HL-60/S4 (cell line): Measurements from ENCODE around the gene MOGAT3.
"Not testable (repeated sequence)": the region's sequence is repeated elsewhere in the genome, so short reads cannot be mapped to it uniquely, and the experiment has no call there.

Source experiments
- in situ Hi-C: fragments of 300-500 bp; cut with MboI; formaldehyde crosslinking; loops from 2 replicates; pipeline ENCODE4 v1.14.3; 2022; ENCODE audit warnings: low sequenced_read_pairs

Gene MOGAT3

DNA sequence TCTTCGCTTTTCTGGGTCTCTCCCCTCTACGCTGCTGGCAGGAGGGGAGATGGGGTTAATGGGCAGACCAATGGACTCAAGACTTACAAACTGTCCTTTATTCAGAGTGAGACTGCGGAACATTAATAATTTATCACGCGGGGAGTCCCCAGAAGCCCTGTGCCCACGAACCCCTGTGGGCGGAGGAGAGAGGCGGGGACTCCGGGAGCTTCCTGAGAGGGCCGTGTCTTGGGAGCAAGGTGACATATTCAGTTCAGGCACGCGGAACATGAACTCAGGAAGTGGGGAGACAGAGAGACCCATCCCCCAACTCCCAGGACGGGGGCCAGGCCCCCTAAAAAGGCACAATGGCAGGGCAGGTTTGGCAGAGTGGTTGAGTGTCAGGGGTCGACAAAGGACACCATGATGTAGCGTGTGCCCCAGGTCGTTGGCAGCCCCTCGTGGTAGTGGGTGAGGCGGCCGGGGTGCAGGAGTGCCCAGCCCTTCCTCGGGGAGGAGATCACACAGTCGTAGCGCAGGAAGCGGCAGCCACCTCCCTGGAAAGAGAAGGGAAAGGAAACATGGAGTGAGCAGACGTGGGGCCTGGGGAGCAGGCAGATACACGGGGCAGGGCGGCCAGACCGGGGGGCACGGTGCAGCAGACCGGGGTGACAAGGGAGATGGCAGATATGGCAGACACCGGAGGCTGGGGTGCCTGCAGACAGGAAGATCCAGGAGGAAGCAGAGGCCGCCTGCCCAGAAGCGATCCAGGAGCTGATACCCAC is 5.2 kb upstream of the MOGAT3 start:
- in situ Hi-C loops, result no loop called here

DNA sequence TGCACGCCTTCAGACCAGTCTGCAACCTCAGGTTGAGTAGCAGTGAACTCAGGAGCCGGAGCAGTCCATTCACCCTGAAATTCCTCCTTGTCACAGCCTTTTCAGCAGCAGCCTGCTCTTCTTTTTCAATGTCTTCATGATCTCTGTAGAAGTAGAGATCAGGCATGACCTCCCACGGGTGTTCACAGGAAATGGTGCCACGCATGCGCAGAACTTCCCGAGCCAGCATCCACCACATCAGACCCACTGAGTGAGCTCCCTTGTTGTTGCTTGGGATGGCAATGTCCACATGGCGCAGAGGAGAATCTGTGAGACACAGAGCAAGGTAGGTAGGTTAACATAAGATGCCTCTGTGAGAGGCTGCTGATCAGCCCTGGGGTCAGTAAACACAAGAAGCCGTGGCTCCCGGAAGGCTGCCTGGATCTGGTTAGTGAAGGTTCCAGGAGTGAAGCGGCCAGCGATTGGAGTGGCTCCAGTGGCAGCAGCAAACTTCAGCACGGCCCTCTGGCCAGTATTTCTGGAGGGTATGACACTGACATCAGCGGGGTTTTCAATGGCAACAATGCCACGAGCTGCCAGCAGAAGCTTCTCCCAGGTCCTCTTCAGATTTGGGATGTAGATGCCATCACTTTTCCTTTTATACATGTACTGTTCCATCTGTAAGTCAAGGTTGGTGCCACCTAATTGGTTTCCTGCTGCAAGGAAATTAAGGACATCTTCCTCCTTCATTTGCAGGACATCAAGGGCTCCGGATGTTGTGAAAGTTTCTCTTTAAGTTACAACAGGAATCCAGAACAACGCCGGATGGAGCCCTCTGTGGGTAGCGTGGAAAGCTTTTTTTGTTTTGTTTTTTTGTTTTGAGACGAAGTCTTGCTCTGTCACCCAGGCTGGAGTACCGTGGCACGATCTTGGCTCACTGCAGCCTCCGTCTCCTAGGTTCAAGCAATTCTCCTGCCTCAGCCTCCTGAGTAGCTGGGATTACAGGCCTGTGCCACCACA is 3.2 kb upstream of the MOGAT3 start:
- in situ Hi-C loops, result not testable (repeated sequence)

DNA sequence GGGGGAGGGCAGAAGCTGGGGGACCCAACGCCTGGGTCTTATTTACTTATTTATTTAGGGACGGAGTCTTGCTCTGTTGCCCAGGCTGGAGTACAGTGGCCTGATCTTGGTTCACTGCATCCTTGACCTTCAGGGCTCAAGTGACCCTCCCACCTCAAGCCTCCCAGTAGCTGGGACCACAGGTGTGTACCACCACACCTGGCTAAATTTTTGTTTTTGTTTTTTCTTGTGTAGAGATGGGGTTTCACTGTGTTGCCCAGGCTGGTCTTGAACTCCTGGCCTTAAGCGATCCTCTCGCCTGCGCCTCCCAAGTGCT is 1.7 kb upstream of the MOGAT3 start:
- in situ Hi-C loops, result no loop called here

DNA sequence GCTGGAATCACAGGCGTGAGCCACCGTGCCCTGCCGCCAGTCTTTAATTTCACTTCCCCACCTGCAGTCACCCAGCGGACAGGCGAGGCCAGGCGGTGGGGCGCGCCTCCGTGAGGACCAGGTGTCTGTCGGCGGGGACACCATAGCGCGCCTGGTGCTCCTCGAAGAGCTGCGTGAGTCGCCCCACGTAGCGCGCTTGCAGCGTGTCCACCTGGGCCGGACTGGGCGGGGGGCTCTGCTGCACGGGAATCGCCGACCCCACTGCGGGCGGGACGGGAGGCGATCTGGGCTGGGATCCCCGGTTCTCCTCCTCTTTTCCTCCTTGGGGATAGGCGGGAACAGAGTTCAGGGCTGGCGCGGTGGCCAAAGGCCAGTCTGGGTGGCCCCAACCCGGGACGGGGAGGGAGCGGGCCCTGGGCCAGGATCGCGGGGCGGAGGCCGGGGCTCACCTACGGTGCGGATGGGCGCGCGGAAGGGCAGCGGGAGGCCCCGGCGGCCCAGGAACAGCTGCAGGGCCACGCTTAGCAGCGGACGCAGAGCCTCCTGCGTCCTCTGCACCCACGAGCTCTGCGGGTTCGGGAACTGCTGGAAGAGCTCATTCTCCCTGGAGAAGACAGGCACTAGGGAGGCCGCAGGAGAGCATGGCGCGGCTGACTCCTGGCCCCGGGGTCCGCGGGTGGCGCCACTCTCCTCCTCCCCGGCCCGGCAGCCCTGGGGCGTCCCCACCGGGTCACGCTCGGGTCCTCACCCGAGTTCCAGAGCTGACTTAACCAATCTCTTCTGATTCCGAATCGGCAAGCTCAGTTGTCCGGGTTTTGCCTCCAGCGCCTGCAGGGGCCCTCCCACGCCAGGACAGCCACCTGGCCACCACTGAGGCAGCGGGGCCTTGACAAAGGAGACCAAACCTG is 1.1 kb upstream of the MOGAT3 start:
- in situ Hi-C loops, result no loop called here

DNA sequence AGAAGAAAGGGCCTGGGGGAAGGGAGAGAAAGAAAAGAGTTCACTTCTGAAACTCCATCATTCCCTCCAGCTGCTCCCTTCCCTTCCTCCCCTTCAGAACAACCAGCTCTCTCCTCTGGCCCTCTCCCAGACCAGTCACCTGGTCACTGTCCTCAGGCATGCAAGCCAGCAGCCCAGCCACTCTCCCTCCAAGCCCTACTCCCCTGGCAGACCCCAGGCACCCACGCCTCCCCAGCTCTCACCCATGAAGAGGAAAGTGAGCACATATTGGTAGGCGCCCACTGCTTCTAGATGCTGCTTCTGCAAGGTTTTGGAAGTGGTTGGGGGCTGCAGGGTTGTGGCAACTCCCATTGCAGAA is 353 bp downstream of the MOGAT3 start:
- in situ Hi-C loops, result no loop called here

DNA sequence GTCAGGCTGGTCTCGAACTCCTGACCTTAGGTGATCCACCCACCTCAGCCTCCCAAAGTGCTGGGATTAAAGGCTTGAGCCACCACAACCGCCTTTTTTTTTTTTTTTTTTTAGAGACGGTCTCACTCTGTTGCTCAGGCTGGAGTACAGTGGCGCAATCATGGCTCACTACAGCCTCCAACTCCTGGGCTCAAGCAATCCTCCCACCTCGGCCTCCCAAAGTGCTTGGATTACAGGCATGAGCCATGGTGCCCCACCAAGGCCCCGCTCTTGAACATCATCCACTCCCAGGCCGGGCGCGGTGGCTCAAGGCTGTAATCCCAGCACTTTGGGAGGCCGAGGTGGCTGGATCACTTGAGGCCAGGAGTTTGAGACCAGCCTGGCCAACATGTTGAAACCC is 1.3 kb downstream of the MOGAT3 start:
- in situ Hi-C loops, result not testable (repeated sequence)

DNA sequence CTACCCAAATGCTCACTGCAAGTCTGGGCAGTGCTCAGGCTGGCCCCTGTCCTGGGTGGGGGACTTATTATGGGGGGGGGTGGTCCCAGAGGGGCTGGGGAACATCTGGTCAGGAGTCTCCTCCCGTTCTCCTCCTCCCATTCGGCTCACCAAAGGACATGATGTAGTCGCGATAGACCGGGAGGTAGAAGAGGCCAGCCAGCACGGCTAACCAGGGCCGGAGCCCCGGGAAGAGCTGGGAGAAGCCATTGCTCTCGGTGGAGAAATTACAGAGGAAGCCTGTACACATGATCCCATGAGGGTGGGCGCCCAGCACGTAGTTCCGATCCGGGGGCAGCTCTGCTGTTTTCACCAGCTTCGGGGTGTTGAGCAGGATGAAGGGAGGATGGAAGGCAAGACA is 2.4 kb downstream of the MOGAT3 start:
- in situ Hi-C loops, result no loop called here

DNA sequence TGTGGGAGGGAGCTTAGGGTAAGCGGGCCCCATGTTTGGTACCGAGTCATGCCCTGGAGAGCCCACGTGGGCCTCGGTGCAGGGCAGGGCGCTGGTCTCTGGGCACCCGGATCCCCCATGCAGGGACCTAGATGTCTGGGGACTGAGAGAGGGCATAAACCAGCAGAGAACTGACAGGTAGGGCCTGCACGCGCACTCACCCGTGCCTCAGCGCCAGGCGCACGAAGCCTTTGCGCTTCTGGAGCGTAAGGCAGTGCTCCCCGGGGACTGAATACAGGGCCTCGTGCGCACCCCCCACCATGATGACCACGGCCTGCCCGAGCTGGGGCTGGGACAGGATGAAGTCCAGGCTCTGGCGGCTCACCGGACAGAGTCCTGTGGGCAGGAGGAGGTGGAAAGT is 2.8 kb downstream of the MOGAT3 start:
- in situ Hi-C loops, result no loop called here

DNA sequence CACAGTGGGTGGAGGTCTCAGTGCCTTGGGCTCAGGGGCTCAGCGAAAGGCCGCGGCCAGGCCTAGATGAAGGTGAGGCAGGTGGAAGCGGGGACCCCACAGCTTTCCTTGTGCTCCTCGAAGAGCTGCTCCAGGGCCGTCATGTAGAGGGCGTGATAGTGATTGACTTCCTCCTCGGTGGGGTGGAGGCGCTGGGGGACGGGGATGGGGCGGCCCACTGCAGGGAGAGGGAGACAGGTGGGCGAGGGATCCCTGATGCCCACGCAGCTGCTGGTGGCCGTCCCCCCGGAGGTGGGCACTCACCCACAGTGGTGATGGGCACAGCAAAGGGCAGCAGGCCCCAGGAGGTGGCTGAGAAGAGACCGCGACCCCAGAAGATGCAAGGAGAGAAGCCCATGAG is 5.0 kb downstream of the MOGAT3 start:
- in situ Hi-C loops, result no loop called here

DNA sequence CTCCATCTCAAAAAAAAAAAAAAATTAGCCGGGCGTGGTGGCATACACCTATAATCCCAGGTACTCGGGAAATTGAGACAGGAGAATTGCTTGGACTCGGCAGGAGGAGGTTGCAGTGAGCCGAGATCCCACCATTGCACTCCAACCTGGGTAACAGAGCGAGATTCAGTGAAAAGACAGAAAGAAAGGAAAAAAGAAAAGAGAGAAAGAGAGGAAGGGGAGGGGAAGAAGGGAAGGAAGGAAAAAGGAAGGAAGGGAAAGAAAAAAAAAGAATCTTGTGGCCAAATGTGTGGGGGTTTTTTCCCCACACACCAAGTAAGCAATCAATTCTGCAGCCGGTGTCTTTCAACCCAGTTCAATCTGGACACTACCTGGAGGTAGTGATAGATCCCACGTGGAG is 11.7 kb downstream of the MOGAT3 start:
- in situ Hi-C loops, result no loop called here

DNA sequence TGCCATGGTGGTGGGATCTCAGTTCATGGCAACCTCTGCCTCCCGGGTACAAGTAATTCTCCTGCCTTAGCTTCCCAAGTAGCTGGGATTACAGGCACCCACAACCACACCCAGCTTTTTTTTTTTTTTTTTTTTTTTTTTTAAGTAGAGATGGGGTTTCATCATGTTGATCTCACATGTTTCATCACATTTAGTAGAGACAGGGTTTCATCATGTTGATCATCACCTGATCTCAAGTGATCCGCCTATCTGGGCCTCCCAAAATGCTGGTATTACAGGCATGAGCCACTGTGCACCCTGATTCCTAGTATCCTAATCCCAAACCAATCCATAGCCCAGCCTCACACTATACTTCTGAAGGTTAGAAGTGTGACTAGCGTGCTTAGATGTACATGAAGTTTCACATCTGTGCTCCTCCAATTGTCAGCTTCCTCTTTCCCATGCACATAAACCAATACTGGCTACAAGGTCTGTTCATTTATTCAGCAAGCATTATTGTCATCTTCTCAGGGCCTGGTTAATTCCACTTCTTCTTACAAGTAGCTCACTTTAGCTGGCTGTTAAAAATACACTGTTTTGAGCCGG is 13.9 kb downstream of the MOGAT3 start:
- in situ Hi-C loops, result no loop called here

DNA sequence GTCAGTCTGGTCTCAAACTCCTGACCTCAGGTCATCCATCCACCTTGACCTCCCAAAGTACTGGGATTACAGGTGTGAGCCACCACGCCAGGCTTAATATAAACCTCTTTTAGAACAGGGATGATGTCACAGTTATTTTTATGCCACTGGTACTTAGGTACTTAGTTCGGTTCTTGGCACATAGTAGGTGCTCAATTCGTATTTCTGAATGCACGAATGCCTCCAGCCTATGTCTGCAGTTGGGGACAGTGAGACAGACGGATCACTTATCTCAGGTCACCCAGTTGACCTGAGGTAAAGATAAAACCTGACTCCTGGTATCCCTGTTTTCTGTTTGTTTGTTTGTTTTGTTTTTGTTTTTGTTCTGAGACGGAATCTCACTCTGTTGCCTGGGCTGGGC is 14.6 kb downstream of the MOGAT3 start:
- in situ Hi-C loops, result no loop called here

DNA sequence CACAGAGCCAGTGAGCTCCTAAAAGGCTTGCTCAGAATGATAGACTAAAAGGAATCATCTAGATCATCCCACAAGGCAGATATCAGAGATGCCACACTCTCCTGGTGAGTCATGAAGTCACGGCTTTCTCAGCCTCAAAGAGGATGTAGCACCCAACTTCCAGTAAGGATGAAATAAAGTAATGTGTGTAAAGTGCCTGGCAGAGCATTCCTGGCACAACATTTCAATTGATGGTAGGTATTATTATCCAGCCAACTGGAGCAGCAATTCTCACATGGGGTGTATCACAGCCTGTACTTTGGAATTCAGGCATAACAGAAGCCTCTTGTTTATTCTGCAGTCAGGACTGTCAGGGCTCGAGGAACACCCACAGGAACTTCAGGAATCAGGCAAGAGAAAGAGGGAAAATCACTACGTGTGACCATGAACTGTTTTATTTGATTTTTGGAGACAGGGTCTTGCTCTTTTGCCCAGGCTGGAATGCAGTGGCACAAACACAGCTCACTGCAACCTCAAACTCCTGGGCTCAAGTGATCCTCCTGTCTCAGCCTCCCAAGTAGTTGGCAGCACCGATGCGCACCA is 15.5 kb downstream of the MOGAT3 start:
- in situ Hi-C loops, result no loop called here

DNA sequence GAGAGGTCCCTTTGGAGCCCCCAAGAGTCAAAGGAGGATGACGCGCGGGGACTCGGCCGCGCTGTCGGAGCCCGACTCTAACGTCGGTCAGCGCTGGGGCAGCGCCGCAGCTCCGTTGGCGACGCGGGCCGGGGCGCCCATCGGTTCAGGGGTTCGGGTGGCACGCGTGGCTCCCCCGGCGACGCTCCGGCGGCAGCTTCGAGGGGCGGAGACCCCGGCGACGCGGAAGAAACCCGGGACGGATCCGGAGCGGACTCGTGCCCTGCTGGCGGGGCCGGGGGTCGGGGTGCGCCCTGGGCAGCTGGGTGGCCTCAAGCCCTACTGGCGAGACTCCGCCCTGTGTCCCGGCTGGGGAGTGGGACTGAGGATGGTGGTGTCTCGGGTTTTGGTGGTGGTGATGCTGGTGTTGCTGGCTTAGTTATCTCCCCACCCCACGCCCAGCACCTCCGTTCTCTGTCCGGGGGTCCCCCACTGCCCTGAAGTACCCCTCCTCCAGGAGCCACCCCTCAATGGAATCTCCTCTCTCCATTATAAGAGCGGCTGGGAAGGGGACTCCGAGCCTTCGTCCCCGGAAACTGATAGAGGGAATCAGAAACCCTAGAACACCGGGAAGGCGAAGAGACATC is 20.6 kb downstream of the MOGAT3 start, which contains the start of gene NAT16:
TSS of gene NAT16 (minus strand) at position 164 of the 626 bp plus-strand sequence. CDS start 5,486 bp downstream, outside the sequence.
- in situ Hi-C loops, result no loop called here

DNA sequence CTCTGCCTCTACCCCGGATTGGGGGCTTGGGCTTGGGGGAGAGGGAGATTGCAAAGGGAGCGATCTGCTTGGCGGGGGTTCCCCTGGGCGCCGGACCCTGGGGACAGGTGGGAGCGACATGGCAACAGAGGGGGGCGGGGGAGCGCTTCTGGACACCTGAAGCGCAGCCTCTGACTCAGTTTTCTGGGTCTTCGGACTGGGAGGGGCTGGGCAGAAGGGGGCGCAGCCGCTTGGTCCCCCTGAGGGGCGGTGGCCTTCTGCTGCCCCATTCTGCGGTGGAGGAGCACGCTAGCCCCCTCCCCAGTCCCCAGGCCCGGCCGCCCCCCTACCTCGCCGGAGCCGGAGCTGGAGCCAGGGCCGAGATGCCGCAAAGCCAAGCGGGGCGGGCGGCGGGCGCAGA is 21.1 kb downstream of the MOGAT3 start:
- in situ Hi-C loops, result no loop called here

DNA sequence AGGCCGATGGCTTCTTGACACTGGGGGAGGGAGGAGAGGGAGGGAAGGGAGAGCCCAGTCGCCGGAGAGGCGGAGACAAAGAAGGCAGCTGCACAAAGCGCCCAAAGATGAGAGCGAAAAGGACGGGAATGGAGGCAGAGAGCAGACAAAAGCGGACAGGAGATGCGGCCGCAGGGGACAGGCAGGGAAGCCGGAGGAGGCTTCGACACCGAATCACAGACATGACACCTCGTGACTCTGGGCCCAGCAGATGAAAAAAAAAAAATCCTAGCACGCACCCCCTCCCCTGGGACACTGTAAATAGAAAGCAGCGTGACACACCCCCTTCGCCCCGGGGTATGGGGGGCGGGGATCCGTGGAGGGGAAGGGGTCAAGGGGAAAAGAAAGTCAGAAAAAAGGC is 21.7 kb downstream of the MOGAT3 start:
- in situ Hi-C loops, result no loop called here

DNA sequence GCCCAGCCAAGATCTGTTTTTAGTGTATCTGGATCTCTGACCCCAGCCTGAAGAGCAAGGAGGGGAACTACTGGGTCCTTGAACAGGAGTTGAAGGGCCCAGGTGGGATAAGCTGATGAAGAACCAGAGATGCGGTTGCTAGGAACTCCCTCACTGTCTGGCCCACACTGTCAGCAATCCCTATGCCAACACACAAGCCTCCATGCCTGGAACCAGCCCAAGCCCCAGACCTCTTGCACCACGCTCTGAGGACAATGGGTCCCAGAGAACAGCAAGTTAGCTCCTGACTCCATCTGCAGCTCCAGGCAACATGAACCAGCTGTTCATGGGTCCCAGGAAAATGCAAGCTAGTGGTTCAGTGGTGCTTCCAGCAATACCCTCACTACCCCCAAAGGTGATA is 23.2 kb downstream of the MOGAT3 start:
- in situ Hi-C loops, result no loop called here

DNA sequence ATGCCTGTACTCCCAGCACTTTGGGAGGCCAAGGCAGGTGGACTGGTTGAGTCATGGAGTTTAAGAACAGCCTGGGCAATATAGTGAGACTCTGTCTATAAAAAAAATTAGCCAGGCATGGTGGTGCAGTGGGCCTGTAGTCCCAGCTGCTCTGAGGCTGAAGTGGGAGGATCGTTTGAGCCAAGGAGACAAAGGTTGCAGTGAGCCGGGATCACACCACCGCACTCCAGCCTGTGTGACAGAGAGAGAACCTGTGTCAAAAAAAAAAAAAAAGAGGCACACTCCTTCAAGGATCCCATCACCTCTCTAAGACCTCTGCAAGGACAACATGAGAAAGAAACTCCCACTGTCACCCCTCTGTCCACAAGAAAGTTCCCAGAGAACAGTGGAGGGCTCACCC is 25.2 kb downstream of the MOGAT3 start:
- in situ Hi-C loops, result no loop called here

DNA sequence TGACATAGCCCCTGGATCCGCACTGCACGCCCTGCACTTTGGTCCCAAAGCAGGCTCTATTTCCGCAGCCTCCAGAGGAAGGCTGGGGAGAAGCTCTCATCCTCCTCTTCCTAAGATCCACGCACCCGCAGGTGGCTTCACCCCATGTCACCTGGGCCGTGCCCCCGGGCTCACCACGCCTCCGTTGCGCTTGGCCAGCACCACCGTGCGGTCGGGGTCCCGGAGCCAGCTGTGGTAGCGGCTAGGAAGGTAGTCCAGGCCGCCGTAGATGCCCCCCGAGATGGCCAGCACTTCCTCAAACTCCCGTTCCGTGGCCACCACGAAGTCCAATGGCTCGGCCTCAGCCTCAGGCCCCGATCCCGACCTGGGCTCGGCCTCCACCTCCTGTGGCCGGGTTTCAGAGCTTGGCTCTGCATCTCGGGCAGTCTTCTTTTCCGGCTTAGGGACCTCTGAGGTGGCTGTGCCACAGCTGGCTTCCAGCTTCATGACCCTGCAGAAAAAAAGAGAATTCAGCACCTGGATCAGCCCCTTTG is 26.4 kb downstream of the MOGAT3 start:
- in situ Hi-C loops, result no loop called here
